ENCODE data around the gene IPO13.
A peak's percentile ranks its signal among the peaks of the same experiment; 100 is the strongest.

IPO13 gene

DNA sequence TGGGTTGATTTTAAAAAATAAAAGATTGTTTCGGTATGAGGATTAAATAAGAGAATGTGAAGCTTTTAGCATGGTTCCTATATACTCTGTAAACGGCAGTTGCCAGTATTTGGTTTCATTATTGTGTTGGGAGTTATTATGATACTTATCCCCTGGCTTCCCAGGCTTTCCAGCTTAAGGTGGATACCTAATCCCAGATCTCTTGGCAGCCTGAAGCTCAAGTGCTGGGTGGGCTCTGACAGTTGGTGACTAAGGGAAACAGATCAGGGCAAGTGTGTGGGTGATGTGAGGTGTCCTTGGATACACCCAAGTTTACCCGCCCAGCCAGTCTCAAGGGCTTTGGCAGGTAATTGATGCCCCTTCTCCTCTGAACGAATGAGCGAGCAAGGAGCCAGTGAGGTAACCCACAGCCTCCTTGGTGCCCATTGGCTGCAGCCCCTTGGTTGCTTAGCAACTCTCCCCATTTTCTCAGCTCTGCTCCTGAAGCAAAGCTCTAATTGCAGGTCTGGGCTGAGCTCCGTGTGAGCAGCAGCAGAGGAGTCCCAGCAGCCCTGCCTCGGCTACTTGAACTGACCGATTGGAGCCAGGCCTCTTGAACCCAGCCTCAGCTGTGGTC lies 6.1 kb downstream of the IPO13 start:
- peak; percentile 86 for DNase-seq

DNA sequence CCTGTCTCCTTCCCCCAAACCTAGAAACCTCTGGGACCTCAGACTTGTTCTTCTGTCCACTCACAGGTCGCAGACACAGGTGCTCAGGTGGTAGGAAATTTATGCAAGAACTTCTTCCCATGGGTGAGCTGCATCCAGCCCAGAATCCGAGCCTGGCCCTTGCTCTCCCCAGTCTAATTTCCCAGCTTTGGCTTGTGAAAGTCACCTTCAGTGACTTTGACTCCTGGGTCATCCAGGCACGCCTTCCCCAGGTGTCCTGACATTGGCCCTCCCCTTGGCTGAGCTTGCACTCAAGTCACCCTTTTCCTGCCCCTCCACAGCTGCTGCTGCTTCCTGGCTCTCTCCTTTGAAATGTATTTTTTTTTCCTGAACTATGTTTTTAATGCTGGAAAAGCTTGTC lies 6.6 kb downstream of the IPO13 start:
- no peak for DNase-seq

DNA sequence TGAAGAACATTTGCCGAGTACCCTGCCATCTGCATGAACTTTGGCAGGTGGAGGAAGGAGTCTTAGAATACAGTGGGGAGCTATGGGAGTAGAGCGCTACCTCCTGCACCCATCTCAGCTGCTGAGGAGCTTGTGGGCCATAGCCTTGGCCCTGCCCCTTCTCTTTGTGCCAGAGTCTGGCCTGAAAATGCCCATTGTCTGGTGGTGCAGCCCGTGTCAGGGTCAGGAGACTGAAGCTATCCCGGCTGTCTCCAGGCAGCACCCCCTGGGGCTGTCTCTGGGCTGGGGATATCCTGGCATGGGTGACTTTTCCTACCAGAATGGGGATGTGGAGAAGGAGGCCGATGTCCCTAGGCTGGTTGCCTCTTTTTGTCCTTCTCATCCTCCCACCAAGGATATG lies 7.3 kb downstream of the IPO13 start:
- no peak for DNase-seq

DNA sequence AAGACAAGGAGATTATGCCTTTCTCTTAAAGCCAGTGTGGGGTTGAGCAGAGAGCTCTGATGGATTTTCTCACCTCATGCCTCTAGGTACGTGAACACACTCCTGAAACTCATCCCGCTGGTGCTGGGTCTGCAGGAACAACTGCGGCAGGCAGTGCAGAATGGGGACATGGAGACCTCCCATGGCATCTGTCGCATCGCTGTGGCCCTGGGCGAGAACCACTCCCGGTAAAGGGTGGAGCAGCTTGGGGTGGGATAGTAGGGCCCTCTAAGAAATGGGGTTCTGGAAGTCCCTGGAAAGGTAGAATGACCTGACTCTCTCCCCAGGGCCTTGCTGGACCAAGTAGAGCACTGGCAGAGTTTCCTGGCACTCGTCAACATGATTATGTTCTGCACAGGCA lies 9.5 kb downstream of the IPO13 start:
- no peak for DNase-seq

DNA sequence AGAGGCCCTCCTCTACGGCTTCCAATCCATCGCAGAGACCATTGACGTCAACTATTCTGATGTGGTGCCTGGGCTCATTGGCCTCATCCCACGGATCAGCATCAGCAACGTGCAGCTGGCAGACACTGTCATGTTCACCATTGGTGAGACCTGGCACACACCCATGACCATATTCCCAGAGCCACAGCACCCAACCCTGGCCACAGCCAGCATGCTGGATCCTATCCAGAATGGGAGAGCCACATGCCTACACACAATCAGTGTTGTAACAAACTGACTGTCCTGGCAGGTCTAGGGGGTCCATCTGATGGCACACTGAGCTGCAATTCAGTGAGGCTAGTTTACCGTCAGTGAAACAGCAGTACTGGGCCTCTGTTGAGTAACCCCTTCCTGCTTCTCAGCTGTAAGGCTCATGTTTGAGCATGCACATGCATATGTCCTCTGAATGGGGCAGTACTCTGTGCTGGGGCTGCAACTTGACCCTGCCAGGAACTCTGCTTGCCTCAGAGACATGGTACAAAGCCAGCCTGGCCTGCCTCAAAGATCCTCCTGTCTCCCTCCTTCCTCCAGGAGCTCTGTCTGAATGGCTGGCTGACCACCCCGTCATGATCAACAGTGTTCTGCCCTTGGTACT lies 10.8 kb downstream of the IPO13 start:
- DNase-seq: no peak

DNA sequence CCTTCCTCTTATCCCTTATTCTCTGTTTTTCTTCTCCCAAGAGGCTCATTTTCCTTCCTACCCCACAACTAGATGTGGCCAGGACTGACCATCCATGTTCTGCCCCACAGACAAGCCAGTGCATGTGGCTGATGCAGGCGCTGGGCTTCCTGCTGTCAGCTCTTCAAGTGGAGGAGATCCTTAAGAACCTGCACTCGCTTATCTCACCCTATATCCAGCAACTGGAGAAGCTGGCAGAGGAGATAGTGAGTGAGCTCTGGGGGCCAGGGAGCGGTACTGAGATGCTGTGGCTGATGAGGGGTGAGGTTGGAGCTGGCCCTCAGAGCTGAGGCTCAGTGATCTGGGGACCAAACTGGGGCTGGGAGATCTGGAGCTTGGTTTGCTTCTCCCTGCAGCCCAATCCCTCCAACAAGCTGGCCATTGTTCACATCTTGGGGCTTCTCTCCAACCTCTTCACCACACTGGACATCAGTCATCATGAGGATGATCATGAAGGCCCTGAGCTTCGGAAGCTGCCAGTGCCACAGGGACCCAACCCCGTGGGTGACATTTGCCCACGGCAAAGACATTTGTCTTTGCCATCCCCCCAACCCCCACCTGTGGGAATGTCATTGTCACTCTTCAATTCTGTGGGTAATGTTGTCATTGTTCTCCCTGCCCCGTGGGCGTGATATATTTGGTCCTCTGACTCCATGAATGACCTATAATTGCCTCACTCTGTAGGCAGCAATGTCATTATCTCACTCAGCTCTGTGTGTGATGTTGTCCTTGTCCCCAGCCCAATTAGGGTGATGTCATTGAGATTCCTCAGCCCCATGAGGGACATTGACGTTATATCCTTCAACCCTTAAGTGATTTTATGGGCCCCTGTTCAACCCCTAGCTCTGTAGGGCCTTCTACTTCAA lies 11.9 kb downstream of the IPO13 start:
- DNase-seq: no peak

DNA sequence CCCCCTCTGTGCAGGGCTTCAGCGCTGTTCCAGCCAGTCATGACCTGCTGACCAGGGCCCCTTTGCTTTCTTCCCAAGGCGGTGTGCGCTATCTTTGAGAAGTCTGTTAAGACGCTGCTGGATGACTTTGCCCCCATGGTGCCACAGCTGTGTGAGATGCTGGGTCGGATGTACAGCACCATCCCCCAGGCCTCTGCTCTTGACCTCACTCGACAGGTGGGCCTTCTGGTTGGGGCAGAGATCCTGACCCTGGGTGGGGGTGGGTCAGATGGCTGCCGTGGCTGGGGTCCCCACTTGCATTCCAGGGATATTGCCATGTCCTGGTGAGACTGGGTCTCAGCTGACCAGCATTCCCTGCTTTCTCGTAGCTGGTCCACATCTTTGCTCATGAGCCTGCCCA lies 14.0 kb downstream of the IPO13 start:
- DNase-seq: no peak

DNA sequence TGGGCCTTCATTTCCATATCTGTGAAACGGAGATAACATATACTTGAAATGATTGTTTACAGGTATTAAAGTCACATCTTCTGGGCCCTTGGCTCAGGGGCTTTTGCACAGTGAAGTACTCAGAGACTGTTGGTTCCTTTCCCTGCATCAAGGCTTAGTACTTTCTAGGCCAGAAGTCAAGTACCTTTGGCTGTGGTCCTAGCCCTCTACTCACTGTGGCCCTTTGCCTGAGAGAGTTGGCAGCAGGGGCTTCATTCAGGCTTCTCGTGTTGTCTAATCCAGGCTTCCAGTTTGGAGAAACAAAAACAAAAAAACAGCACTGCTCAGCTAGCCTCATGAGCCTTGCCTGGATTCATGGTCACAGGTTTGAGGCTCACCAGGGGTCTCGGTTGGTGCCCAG lies 14.9 kb downstream of the IPO13 start:
- no peak for DNase-seq

DNA sequence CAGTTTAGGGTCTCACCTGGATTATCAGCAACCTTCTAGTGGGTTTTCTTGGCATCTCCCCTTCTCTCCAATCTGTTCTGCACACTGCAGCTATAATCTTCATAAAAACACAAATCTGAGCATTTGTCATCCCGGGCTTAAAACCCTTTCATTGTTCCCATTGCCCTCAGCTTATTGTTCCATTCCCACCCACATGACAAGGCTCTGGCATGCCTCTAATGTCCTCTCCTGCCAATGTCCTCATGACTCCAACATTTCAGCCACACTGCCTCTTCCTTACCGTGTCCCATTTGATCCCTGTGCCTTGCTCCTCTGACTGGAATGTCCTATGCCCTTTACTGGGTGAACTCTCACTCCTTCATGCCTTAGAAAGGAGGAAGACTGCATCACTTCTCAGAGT lies 15.6 kb downstream of the IPO13 start:
- DNase-seq: no peak

DNA sequence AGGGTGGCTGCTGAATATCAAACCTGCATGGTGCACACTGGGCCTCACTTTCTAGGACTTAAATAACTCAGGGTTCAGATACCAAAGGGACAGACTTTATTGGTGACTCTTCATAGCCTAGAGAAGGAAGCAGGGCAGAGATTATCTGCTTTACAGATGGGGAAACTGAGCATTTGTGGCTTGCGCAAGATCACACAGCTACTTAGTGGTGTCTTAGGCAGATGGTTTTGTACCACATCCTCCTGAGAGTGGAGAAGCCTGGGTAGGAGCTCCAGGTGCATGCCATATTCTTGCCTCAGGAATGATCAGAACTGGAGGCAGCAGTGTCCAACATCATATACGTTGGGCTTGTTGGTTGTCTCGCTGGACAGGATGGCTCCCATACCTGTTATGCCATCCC lies 16.3 kb downstream of the IPO13 start:
- DNase-seq: no peak

DNA sequence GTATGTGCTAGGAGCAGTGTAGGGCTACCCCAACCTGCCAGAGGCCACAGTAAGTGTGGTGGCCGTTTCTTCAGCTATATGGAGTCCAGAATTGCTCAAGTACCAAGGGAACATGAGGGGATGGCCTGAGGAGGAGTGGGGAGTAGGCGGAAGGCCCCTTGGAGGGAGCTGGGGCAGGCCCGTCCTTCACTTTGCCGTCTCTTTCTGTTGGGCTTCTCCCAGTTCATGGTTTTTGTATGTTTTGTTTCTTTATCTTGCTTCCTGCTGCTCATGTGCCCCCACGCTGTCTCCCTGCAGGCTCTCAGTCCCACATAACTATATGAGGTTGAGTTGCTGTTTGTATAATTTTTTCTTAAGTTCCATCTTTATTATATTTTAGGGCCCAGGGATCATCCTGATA lies 17.1 kb downstream of the IPO13 start:
- no peak for DNase-seq

DNA sequence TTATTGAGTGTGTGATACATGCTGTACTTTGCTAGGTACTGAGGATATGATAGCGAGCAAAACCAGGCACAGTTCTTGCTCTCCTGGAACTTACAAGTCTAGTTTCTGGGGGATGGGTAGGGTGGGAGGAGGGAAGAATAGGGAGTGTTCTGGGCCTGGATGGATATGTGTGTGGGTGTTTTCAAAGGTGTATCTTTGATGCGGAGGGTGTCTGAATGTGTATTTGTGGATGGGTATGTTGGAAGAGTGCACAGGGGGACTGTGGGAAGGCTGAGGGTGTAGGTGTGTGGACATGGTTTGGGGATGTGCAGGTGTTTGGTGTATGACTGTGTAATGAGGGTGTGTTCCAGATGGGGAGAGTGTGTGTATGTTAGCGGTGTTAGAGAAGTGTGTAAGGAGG lies 18.6 kb downstream of the IPO13 start:
- no peak for DNase-seq

DNA sequence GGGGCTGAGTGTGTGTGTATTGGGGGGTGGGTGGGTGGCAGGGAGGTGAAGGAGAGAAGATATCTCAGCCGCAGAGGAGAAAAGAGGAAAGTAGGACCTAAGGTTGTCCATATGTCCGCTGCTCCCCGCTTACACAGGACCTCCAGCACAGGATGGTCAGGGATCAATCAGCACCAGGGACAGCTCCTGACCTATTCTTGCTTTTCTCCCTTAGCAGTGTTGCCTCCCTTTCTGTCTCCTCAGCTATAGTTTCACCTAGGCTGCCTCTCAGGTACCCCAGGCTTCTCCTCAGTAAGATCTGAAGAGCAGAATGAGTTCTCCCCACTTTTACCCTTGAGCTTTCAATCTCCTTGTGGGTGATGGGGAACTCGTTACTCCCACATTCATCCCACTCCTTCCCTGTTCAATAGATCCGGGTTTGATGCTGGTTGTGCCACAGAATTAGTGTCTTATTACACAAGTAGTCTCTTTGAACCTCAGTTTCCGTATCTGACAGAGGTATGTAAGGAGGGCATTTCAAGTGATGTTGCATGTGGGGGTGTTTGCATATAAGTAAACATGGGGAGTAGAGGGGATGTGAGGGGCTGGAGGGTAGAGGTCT lies 21.7 kb downstream of the IPO13 start:
- no peak for DNase-seq

DNA sequence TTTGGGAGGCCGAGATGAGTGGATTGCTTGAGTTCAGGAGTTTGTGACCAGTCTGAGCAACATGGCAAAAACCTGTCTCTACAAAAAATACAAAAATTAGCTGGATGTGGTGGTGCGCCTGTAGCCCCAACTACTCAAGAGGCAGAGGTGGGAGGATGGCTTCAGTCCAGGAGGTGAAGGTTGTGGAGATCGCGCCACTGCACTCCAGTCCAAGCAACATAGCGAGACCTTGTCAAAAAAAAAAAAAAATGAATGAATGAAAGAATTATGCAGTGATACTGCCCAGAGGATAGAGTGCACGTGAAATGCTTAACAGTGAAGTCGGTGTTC lies 22.6 kb downstream of the IPO13 start:
- no peak for DNase-seq

DNA sequence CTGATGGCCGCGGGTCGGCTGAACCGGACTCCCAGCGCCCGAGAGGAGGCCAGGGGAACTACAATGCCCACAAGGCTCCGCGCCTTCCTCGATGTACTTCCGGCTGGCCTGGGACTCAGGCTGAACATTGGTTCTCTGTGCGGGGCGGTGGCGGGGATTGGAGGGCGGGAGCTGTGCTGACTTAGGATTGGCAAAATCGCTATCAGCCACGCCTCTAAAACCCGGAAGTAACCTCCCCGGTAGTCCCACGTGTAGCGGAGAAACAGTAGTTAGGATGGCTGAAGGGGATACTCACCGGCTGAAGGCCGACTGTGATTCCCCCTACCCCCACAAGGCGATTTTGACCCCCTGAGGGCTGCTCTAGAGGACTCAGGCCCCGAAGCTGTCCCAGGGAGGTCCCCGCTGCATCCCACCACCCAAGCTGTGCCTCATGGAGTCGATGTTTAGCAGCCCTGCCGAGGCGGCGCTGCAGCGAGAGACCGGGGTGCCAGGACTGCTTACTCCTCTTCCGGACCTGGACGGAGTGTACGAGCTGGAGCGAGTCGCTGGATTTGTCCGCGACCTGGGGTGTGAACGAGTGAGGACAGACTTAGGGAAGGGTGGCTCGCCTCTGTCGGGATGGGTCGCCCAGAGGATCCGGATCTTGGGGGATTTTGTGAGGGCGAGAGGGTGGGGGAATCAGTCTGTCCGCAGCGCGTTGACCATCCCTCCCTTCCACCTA lies 23.2 kb downstream of the IPO13 start, which contains the start of gene DPH2:
TSS of gene DPH2 (plus strand) at position 265 of the 721 bp plus-strand sequence. CDS start at position 431, 166 bp downstream.
- DNase-seq: peak; percentile 89

DNA sequence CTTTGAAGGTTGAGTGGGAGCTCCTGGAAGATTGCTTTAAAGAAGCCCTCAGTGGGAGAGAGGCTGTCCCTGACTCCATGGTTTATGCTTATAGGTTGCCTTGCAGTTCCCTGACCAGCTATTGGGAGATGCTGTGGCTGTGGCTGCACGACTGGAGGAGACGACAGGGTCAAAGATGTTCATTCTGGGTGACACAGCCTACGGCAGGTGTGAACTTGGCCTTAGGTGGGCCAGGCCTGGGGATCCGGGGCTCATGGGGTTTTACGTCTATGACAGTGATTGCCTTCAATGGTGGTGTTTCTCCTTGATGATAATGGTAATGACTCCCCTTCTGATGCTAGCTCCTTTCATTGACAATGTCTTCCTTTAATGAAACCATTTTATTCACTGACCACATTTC lies 23.8 kb downstream of the IPO13 start:
- no peak for DNase-seq

DNA sequence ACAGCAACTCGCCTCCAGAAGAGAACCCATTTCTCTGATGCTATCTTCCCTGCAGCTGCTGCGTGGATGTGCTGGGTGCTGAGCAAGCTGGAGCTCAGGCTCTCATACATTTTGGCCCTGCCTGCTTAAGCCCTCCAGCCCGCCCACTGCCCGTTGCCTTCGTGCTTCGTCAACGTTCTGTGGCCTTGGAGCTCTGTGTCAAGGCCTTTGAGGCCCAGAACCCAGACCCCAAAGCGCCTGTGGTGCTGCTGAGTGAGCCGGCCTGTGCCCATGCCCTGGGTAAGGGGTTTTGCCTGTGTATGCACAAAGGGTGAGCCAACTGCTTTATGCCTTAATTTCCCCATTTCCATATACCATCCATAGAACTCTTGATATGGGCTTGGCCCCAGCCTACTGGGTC lies 24.2 kb downstream of the IPO13 start:
- no peak for DNase-seq

DNA sequence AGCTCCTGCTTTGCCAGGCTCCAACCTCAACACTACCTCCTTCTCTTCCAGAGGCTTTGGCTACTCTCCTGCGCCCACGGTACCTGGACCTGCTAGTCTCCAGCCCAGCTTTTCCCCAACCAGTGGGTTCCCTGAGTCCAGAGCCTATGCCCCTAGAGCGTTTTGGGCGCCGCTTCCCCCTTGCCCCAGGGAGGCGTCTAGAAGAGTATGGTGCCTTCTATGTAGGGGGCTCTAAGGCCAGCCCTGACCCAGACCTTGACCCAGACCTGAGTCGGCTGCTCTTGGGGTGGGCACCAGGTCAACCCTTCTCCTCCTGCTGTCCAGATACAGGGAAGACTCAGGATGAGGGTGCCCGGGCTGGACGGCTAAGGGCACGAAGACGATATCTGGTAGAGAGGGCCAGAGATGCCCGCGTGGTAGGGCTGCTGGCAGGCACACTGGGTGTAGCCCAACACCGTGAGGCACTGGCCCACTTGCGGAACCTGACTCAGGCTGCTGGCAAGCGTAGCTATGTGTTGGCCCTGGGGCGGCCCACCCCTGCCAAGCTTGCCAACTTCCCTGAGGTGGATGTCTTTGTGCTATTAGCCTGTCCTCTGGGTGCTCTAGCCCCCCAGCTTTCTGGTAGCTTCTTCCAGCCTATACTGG lies 24.7 kb downstream of the IPO13 start:
- no peak for DNase-seq

DNA sequence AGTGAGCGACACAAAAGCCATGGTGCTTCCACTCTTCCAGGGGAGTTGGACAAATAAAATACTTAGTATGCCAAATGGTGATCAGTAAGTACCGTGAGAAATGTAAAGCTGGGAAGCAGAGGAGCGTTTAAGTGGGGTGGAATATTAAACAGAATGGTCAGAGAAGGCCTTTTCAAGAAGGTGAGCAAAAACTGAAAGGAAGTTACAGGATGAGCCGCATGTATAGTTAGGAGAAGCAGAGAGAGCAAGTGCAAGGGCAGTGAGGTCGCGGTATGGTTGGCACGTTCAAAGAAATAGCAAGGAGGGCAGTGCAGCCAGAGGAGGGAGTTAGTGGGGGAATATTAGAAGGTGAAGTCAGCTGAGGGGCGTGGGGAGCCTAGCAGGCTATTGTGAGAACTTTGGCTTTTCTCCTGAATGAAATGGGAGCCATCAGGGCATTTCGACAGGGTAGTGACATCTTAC lies 27.3 kb downstream of the IPO13 start:
- DNase-seq: no peak

DNA sequence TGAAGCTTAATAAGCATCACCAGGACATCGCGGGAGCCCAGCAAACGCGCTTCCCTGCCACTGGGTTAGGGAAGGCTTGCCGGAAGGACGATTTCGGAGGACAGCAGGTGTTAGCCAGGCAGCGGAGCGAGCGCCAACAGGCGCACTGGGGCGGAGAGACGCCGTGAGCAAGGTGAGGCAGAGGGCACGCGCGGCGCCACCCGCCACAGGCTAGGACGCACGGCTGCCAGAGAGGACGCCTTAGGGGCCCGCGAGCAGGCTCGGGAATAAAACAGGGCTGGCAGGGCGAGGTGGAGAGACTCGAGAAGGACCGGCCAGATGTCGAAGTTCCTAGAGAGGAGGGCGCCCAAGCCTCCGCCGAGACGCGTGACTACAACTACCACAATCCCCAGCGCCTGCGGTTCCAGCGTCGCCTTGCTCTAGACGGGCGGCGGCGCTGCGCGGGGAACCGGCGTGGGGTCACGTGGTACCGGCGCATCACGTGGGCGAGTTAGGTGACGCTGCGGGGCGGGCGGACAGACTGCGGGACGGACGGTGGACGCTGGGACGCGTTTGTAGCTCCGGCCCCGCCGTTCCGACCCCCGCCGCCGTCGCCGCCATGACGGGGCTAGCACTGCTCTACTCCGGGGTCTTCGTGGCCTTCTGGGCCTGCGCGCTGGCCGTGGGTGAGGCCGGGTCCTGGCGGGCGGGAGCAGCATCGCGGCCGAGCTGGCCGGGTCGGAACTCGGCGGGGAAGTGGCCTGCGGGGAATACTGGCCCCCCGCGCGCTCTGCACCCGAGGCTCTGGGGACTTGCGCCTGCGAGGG lies 27.9 kb downstream of the IPO13 start, which contains the start of gene ATP6V0B:
TSS of gene ATP6V0B (plus strand) at position 518 of the 806 bp plus-strand sequence. CDS start at position 599, 81 bp downstream.
- DNase-seq: peak; percentile 83

DNA sequence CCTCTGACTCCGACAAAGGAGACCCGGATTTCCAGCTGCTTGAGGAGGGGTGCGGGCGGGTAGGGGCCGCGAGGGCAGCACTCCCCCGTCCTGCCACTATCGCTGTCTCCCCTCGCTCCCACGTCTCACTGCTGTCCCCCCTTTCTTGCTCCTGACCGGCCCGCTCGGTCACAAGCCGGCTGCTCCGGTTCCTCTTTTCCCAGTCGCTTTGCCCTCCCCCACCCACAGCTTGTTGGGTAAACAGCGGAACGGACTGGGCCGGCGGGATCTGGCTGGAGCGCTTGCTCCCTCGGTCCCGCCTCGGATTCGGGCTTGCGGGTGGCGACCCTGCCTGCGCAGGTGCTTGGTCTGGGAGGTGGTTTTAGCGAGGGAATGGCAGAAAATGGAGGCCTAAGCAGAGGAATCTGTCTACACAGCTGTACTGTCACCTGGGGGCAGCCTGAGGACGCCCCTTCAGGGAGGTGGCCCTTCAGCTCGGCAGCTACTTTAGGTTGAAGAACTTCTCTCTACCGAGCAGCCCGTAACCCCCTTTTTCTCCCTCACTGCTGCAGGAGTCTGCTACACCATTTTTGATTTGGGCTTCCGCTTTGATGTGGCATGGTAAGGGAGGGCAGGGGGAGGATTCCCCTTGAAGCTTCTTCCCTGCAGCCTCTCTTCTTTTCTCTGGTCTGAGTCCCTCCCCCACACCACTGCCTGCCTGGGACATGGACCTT lies 28.7 kb downstream of the IPO13 start:
- no peak for DNase-seq

Measured in NCI-H187 treated with DMSO at 0.1 percent for 48 hours (cell line).